ENCODE results near the gene MAP1LC3A.
A peak's percentile ranks its signal among the peaks of the same experiment; 100 is the strongest.

Gene MAP1LC3A

DNA sequence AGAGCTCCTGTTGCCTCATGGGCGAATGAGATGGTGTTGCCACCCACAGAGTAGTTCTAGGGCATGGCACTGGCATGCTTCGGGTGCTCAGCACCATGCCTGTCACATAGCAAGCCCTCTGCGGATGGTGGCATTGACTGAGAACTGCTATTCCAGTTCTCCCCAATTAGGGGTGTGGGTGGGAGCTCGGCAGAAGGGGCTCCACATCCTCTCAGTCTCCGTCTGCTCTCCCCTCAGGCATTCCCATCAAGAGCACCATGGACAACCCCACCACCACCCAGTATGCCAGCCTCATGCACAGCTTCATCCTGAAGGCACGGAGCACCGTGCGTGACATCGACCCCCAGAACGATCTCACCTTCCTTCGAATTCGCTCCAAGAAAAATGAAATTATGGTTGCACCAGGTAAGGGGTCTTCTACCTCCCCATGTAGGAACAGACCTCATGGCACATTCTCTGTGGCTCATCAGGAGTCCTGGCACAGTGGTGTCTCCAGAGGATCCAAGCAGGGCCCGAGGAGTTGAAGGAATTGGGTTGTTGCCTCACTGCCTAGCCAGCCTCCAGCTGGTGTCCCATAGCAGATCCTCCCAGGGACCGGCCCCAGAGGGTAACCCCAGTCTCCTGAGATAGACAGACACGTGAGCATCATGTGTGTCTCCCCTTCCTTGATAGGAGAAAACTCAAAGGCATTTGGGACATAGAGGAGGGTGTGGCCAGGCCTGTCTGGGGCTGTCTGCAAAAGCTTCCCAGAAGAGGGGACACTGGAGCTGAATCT lies 23.9 kb upstream of the MAP1LC3A start:
- Histone ChIP-seq H3K4me3 (ENCODE audit: severe bottlenecking) (no peak overlapping the region), H3K36me3 (ENCODE audit: low read depth) (peaks cover 96% of the 10 kb centered on the region), H3K27ac (ENCODE audit: poor library complexity, severe bottlenecking) (no peak overlapping the region), H3K9me3 (ENCODE audit: severe bottlenecking) (no peaks in the 10 kb centered on the region), H3K4me1 (ENCODE audit: insufficient read depth, poor library complexity, severe bottlenecking) (no peaks in the 10 kb centered on the region), H3K27me3 (ENCODE audit: insufficient read depth, poor library complexity, severe bottlenecking) (no peaks in the 10 kb centered on the region)
- TF ChIP-seq, protein P1, sequence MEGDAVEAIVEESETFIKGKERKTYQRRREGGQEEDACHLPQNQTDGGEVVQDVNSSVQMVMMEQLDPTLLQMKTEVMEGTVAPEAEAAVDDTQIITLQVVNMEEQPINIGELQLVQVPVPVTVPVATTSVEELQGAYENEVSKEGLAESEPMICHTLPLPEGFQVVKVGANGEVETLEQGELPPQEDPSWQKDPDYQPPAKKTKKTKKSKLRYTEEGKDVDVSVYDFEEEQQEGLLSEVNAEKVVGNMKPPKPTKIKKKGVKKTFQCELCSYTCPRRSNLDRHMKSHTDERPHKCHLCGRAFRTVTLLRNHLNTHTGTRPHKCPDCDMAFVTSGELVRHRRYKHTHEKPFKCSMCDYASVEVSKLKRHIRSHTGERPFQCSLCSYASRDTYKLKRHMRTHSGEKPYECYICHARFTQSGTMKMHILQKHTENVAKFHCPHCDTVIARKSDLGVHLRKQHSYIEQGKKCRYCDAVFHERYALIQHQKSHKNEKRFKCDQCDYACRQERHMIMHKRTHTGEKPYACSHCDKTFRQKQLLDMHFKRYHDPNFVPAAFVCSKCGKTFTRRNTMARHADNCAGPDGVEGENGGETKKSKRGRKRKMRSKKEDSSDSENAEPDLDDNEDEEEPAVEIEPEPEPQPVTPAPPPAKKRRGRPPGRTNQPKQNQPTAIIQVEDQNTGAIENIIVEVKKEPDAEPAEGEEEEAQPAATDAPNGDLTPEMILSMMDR (IDR thresholded peaks at IDR 0.05; ENCODE audit: poor library complexity, severe bottlenecking): no peak
- ATAC-seq (ENCODE audit: low read depth): no peak
- DNase-seq (ENCODE audit: low spot score): peak; percentile 79

DNA sequence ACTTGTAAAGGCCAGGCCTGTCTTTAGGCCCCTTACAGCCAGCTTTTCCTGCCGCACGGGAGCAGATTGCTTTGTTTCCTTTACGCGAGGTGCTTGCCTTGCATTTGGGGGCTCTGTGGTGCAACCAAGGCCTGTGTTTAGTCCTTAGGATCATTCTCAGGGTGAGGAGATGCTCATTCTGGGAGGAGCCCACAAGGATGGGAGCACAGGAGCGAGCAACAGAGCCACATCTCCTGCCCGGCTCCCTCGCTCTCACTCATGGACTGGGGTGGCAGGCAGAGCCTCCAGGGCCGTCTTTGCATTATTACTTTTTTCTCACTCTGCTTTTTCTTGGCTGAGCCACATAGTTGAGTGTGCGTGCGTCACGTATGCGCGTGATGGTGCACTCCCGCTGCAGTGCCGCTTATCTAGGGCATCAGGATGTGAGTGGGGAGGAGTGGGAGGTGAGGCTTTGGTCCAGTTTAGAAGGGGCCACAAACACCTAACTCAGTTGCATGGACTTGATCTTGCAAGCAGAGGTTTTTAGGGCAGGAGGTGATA lies 23.1 kb upstream of the MAP1LC3A start:
- H3K4me1 ChIP-seq (ENCODE audit: insufficient read depth, poor library complexity, severe bottlenecking): no peaks in the 10 kb centered on the region
- H3K9me3 ChIP-seq (ENCODE audit: severe bottlenecking): no peaks in the 10 kb centered on the region
- H3K4me3 ChIP-seq (ENCODE audit: severe bottlenecking): no peak overlapping the region
- DNase-seq (ENCODE audit: low spot score) (peak; percentile 64), ATAC-seq (ENCODE audit: low read depth) (no peak)
- no peaks in the 10 kb centered on the region for H3K27me3 ChIP-seq (ENCODE audit: insufficient read depth, poor library complexity, severe bottlenecking)
- TF ChIP-seq, protein P1 (IDR thresholded peaks at IDR 0.05; ENCODE audit: poor library complexity, severe bottlenecking): no peak
- H3K36me3 ChIP-seq (ENCODE audit: low read depth): peaks cover 96% of the 10 kb centered on the region
- no peak overlapping the region for H3K27ac ChIP-seq (ENCODE audit: poor library complexity, severe bottlenecking)

DNA sequence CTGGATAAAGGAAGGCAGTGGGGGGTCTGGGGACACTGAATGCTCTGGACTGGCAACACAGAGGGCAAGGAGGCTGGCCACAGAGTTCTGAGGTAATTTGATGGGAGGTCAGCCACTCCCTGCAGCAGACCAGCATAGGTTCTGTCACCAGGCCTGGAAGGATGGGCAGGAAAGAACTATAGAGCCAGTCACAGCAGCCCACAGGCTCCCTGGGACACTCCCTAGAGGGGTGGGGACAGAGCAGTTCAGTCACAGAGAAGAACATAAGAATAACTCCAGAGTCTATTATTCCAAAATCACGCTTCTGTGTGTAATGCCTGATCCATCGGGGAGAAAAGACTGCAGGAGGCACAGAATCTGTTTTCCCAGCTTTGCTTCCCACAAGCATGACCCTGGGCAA lies 22.7 kb upstream of the MAP1LC3A start:
- Histone ChIP-seq H3K36me3 (ENCODE audit: low read depth) (peaks cover 96% of the 10 kb centered on the region), H3K27me3 (ENCODE audit: insufficient read depth, poor library complexity, severe bottlenecking) (no peaks in the 10 kb centered on the region)

DNA sequence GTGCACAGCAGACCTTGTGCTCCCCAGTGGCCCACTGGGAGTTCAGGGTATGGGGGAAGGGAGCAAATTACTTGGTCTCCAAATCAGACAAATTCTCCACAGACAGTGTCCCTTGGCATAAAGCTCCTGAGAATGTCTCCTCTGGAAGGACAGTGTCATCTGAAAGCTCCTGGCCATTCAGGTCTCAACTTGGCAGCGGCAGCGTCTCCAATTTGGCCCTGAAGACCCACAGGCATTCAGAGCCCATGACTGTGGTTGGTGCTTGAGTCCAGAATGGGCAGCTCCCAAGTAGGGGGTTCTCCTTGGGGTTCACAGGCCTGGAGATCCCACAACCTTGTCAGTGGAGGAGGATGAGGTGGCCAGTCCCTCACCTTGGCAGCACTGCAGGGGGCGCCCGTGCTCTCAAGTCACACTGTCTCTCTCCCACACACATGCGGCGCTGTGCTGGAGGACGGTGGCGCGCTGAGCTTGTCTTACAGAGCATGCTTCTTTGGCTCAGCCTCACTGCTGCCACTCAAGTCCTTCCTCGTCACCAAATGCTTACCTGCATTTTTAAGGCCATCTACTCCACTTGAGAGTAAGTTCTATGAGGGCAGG lies 21.6 kb upstream of the MAP1LC3A start:
- DNase-seq (ENCODE audit: low spot score) (peak; percentile 87), ATAC-seq (ENCODE audit: low read depth) (no peak)
- Histone ChIP-seq H3K4me3 (ENCODE audit: severe bottlenecking) (no peak overlapping the region), H3K4me1 (ENCODE audit: insufficient read depth, poor library complexity, severe bottlenecking) (no peaks in the 10 kb centered on the region), H3K27ac (ENCODE audit: poor library complexity, severe bottlenecking) (no peak overlapping the region), H3K36me3 (ENCODE audit: low read depth) (peaks cover 96% of the 10 kb centered on the region), H3K9me3 (ENCODE audit: severe bottlenecking) (no peaks in the 10 kb centered on the region), H3K27me3 (ENCODE audit: insufficient read depth, poor library complexity, severe bottlenecking) (no peaks in the 10 kb centered on the region)
- TF ChIP-seq, protein P1 (IDR thresholded peaks at IDR 0.05; ENCODE audit: poor library complexity, severe bottlenecking): no peak

More for the DNA sequence above, 22.7 kb upstream of the MAP1LC3A start:
- no peak for ATAC-seq (ENCODE audit: low read depth)
- no peaks in the 10 kb centered on the region for H3K4me1 ChIP-seq (ENCODE audit: insufficient read depth, poor library complexity, severe bottlenecking)
- no peaks in the 10 kb centered on the region for H3K9me3 ChIP-seq (ENCODE audit: severe bottlenecking)
- H3K4me3 ChIP-seq (ENCODE audit: severe bottlenecking): no peak overlapping the region
- DNase-seq (ENCODE audit: low spot score): peak; percentile 65
- no peak overlapping the region for H3K27ac ChIP-seq (ENCODE audit: poor library complexity, severe bottlenecking)
- TF ChIP-seq, protein P1 (IDR thresholded peaks at IDR 0.05; ENCODE audit: poor library complexity, severe bottlenecking): no peak
